GM13977 (cell line): Measurements from ENCODE around the gene PLXNA1.

Experiments
- DNase-seq: peaks from one replicate; pipeline ENCODE4 v3.0.0; 2012; ENCODE audit warnings: low spot score
- in situ Hi-C: fragments of 300-500 bp; cut with MboI; formaldehyde crosslinking; loops from one replicate; pipeline ENCODE4 v1.12.0; 2022; ENCODE audit warnings: low sequenced_read_pairs, low pct_unique_long_range_greater_than_20kb, mixed read lengths, inconsistent platforms; ENCODE audit not compliant: unreplicated experiment
- TF ChIP-seq, protein P1 (sequence below): IDR thresholded peaks from 2 replicates; pipeline ENCODE4 v1.5.1; 2012; ENCODE audit warnings: mild to moderate bottlenecking, control low read depth; ENCODE audit not compliant: insufficient read depth; ENCODE audit errors: extremely low read depth, missing control alignments

The PLXNA1 gene

DNA sequence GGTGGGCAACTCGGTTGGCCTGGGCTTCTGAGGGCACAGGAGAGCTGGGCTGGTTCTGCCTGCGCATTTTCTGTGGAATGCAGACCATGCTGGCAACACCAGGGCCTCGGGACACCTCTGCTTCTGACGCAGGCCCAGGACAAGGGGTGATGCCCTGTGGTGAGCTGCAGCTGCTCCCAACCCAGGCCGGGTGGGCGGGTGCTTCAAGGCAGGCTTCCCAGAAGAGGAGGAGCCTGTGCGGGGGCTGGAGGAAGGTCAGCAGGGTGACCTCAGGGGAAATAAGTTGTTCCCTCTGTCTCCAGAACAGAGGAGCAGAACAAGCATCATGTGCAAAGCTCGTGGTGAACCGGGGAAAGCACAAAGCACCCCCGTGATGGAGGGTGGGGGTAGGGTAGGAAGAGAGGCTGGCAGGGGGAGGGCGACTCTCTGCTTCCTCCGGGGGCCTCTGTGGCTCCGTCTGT, 11.0 kb upstream of the PLXNA1 start:
- no peak for DNase-seq
- TF ChIP-seq, protein P1, sequence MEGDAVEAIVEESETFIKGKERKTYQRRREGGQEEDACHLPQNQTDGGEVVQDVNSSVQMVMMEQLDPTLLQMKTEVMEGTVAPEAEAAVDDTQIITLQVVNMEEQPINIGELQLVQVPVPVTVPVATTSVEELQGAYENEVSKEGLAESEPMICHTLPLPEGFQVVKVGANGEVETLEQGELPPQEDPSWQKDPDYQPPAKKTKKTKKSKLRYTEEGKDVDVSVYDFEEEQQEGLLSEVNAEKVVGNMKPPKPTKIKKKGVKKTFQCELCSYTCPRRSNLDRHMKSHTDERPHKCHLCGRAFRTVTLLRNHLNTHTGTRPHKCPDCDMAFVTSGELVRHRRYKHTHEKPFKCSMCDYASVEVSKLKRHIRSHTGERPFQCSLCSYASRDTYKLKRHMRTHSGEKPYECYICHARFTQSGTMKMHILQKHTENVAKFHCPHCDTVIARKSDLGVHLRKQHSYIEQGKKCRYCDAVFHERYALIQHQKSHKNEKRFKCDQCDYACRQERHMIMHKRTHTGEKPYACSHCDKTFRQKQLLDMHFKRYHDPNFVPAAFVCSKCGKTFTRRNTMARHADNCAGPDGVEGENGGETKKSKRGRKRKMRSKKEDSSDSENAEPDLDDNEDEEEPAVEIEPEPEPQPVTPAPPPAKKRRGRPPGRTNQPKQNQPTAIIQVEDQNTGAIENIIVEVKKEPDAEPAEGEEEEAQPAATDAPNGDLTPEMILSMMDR: no peak
- in situ Hi-C loops: no loop called here

DNA sequence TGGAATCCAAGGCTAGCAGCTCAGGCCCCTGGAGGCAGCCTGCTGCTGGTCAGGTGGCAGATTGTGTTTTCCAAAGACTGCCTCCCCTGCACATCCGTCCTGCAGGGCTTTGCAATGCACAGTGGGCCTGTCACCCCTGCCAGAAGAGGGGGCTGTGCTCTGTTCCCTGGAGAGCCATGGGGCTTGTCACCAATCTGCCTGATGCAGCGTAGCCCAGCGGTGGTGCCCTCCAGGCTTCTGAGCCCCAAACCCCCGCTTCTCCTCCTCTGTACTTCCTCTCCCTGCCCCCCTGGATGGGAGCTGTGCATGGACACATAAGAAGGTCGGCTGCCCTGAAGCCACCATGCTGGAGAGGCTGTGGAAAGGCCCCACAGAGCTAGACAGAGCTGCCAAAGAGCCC, 10.0 kb upstream of the PLXNA1 start:
- TF ChIP-seq, protein P1: no peak
- DNase-seq: no peak
- in situ Hi-C loops: no loop called here

DNA sequence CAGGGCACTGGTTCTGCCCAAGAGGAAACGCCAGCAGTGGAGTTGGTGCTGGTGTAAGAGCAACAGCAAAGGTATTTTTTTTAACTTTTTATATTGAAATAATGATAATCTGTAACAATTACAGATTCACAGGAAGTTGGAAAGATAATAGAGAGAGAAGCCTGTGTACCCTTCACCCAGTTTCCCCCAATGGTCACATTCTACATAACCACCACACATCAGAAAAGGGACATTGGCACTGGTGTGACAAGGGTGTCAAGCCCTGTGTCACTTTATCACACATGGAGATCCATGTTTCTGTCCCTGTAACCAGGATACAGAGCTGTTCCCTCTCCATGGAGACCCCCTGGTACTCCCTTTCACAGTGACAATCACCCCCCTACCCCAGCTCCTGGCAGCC, 9.1 kb upstream of the PLXNA1 start:
- in situ Hi-C loops: no loop called here
- DNase-seq: no peak
- TF ChIP-seq, protein P1: no peak

DNA sequence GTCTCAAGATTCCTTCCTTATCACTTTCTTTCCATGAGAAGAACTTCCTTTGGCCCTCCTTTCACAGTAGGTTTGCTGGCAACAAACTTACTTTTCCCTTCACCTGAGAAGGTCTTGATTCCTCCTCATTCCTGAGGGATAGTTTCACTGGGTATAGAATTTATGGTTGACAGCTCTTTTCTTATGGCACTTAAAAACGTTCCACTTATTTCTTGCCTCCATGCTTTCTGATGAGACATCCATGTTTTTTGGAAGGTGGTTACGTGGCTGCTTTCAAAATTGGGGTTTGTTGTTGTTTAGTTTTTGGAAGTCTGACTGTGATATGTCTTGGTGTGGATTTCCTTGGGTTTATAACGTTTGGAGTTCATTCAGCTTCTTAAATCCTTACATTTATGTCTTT, 8.2 kb upstream of the PLXNA1 start:
- in situ Hi-C loops: loop anchor here (25.0 kb wide), 1 partner anchor 212 kb away; no protein-coding TSS in a partner anchor
- no peak for DNase-seq
- TF ChIP-seq, protein P1: no peak

DNA sequence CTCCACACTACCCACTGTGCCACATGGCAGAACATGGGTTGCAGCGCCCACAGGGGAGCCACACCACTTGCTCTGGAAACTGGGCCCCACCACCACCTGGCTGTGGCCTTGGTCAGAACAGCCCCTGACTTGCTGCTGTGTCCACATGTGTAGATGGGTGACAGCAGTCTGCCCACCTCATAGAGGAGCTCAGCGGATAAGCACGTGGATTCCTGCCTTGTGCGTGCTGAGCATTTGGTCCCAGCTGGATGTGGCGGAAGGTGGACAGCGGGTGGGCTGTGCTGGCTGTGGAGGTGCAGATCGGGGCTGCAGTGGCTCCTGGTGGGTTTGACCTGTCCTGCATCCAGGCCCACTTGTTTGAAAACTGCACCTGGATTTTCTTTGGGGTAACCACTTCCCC, 6.0 kb upstream of the PLXNA1 start:
- in situ Hi-C loops: loop anchor here (25.0 kb wide), 1 partner anchor 215 kb away; no protein-coding TSS in a partner anchor
- TF ChIP-seq, protein P1: no peak
- no peak for DNase-seq

DNA sequence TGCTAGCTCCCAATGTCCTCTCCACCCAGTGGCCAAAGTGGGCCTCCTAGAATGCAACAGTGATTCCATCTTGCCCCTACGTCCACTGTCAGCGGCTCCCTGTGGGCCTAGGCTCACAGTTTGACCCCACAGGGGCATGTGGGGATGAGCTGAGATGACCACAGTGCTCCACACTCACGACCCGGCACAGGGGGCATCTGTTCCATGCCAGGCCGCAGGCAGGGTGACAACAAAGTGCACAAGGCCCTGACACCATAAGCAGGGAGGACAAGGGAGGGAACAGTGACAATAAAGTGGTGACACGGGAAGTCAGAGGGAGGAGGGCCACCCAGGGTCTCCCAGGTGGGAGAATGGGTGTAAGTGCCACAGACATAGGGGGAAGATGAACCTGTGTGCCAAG, 5.1 kb upstream of the PLXNA1 start:
- in situ Hi-C loops: loop anchor here (25.0 kb wide), 1 partner anchor 216 kb away; no protein-coding TSS in a partner anchor
- DNase-seq: no peak
- TF ChIP-seq, protein P1: no peak
